RWPE1 (cell line): ENCODE results near the gene SULT1C2.

ENCODE experiments used
- CTCF ChIA-PET: fragments of 350-600 bp; sonication (Branson Sonifier 250); formaldehyde crosslinking; extraction: SDS; loops from one replicate; lab custom pipeline; 2021; lab: Yijun Ruan, JAX
- POLR2A ChIA-PET: fragments of 400-600 bp; formaldehyde crosslinking; extraction: SDS; loops from one replicate; lab custom pipeline; 2020; ENCODE audit warnings: antibody characterized with exemption; ENCODE audit not compliant: low non-redundant PET; lab: Yijun Ruan, JAX
- DNase-seq: peaks from one replicate; pipeline ENCODE4 v3.0.0; 2012; ENCODE audit warnings: low spot score
- H3K27ac ChIP-seq: fragments of 450-650 bp; 2 replicates; pipeline ENCODE4 v1.5.1; 2017
- TF ChIP-seq, protein P1 (sequence below): fragments of 450-650 bp; conservative IDR thresholded peaks from 2 replicates; pipeline ENCODE4 v1.5.1; 2017; ENCODE audit warnings: low read depth, mild to moderate bottlenecking

SULT1C2 gene

GRCh38 chr2:108257757-108258331 is 30.9 kb upstream of the SULT1C2 start:
- H3K27ac ChIP-seq = no peak overlapping the region
- TF ChIP-seq, protein P1, sequence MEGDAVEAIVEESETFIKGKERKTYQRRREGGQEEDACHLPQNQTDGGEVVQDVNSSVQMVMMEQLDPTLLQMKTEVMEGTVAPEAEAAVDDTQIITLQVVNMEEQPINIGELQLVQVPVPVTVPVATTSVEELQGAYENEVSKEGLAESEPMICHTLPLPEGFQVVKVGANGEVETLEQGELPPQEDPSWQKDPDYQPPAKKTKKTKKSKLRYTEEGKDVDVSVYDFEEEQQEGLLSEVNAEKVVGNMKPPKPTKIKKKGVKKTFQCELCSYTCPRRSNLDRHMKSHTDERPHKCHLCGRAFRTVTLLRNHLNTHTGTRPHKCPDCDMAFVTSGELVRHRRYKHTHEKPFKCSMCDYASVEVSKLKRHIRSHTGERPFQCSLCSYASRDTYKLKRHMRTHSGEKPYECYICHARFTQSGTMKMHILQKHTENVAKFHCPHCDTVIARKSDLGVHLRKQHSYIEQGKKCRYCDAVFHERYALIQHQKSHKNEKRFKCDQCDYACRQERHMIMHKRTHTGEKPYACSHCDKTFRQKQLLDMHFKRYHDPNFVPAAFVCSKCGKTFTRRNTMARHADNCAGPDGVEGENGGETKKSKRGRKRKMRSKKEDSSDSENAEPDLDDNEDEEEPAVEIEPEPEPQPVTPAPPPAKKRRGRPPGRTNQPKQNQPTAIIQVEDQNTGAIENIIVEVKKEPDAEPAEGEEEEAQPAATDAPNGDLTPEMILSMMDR = no peak
- ChIA-PET POLR2A (no interaction called here), CTCF (no interaction called here)
- DNase-seq = no peak

- ChIA-PET POLR2A (no interaction called here), CTCF (no interaction called here)
- H3K27ac ChIP-seq = no peak overlapping the region
- DNase-seq = no peak
- TF ChIP-seq, protein P1 = no peak
These were observed 27.9 kb upstream of the SULT1C2 start for GRCh38 chr2:108260773-108261172.

DNA sequence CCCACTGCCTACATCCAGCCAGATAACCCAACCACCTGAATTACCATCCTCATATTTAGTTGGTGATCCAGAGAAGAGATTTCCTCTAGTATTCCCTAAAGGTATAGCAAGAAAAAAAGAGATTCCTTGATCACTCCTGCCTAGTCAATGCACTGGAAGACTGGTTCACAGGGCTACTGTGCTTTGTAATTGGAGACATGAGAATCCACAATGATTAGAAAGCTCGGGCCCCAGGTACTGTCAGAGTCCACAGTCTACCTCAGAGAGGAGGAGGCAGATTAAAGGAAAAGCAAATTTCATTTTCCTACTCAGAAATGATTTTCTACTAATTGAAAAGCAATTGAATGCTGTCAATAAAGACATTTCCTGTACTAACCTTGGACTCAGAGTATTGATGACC is 26.7 kb upstream of the SULT1C2 start:
- no peak for DNase-seq
- TF ChIP-seq, protein P1 = no peak
- CTCF ChIA-PET = interaction anchor here (0.6 to 0.7 kb wide), 2 partner anchors 18 to 61 kb away, joined by 3 to 6 read pairs; no protein-coding TSS in a partner anchor
- H3K27ac ChIP-seq = no peak overlapping the region
- POLR2A ChIA-PET = no interaction called here

DNA sequence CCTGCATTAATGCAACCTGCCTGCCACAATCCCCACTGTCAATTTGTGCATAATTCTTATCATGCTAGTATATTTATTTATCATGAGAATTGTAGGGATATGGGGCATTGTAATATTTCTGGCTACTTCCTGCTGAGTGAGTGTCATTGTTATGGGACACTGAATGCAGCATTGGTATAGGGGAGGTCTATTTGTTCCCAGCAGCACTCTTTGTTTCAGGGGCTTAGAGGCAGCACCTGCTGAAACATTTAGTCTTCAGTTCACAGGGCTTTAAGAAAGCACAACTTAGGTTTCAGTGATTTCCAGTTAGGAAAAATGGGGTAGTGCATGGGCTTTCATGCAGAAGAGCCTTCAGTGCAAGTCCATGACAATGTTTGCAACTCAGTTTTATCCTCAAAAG is 25.3 kb upstream of the SULT1C2 start:
- TF ChIP-seq, protein P1 = no peak
- no peak for DNase-seq
- H3K27ac ChIP-seq = no peak overlapping the region
- ChIA-PET POLR2A (no interaction called here), CTCF (no interaction called here)

GRCh38 chr2:108266218-108266617 is 22.5 kb upstream of the SULT1C2 start:
- H3K27ac ChIP-seq = no peak overlapping the region
- ChIA-PET POLR2A (no interaction called here), CTCF (no interaction called here)
- TF ChIP-seq, protein P1 = no peak
- no peak for DNase-seq

DNA sequence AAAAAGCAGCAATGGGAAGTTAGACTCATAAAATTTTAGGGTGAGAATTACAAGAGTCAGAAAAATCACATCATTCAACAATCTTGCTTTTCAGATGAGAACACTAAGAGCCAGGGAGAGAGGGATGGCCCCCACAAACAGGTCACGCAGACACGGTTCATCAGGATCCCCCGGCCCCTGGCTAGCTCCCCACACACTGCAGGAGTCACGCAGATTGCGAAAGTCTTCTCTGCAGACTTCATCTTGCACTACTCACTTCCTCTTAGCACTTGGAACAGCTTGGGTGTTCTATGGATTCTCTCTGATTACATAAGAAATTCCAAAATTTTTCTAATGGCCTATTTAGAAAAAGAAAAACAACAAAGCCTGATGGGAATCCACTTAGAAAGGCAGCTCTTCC is 21.6 kb upstream of the SULT1C2 start:
- no peak overlapping the region for H3K27ac ChIP-seq
- CTCF ChIA-PET = interaction anchor here (0.5 to 0.6 kb wide), 2 partner anchors 13 to 111 kb away, joined by 3 read pairs; partner anchors contain the start of gene SULT1C4

More for the DNA sequence above, 21.6 kb upstream of the SULT1C2 start:
- POLR2A ChIA-PET = no interaction called here
- no peak for DNase-seq
- TF ChIP-seq, protein P1 = no peak
